SH-SY5Y (cell line): ENCODE data around the gene MCM9.

Experiments
- GATA2 ChIP-seq: IDR thresholded peaks from 2 replicates; pipeline ENCODE4 v1.6.1; 2011; ENCODE audit warnings: mild to moderate bottlenecking, low read depth, low read length
- GATA3 ChIP-seq: IDR thresholded peaks from 2 replicates; pipeline ENCODE4 v1.6.1; 2011; ENCODE audit warnings: low read depth, mild to moderate bottlenecking, low read length, moderate library complexity

Gene MCM9

GRCh38 chr6:118913161-118913560, 21.8 kb downstream of the MCM9 start:
- TF ChIP-seq GATA2 = no peak
- no peak for TF ChIP-seq GATA3

GRCh38 chr6:118912646-118913045, 22.3 kb downstream of the MCM9 start:
- TF ChIP-seq GATA2 (no peak), GATA3 (no peak)

- TF ChIP-seq GATA2 (no peak), GATA3 (no peak)
Measured at GRCh38 chr6:118908441-118908840, 26.5 kb downstream of the MCM9 start.

GRCh38 chr6:118905851-118906250, 29.1 kb downstream of the MCM9 start:
- TF ChIP-seq GATA2 (no peak), GATA3 (no peak)

GRCh38 chr6:118905084-118905483, 29.9 kb downstream of the MCM9 start:
- no peak for TF ChIP-seq GATA2
- no peak for TF ChIP-seq GATA3

- no peak for TF ChIP-seq GATA2
- TF ChIP-seq GATA3 = no peak
Measured at GRCh38 chr6:118903691-118904090, 31.3 kb downstream of the MCM9 start.

- no peak for TF ChIP-seq GATA2
Measured at GRCh38 chr6:118903138-118903537, 31.8 kb downstream of the MCM9 start.

GRCh38 chr6:118902726-118903125, 32.2 kb downstream of the MCM9 start:
- no peak for TF ChIP-seq GATA3
- no peak for TF ChIP-seq GATA2

- TF ChIP-seq GATA2 (no peak), GATA3 (no peak)
Measured at GRCh38 chr6:118899948-118900347, 35.0 kb downstream of the MCM9 start.

GRCh38 chr6:118897386-118897785, 37.6 kb downstream of the MCM9 start:
- no peak for TF ChIP-seq GATA3
- TF ChIP-seq GATA2 = no peak

GRCh38 chr6:118896339-118897136, 38.4 kb downstream of the MCM9 start:
- TF ChIP-seq GATA2 (no peak), GATA3 (no peak)

GRCh38 chr6:118895859-118896258, 39.1 kb downstream of the MCM9 start:
- TF ChIP-seq GATA2 = no peak
- TF ChIP-seq GATA3 = no peak

GRCh38 chr6:118895261-118895560, 39.7 kb downstream of the MCM9 start:
- TF ChIP-seq GATA2 = no peak
- TF ChIP-seq GATA3 = no peak

- no peak for TF ChIP-seq GATA2
- no peak for TF ChIP-seq GATA3
Measured at GRCh38 chr6:118894425-118895260, 40.3 kb downstream of the MCM9 start.

- TF ChIP-seq GATA3 (no peak), GATA2 (no peak)
Measured at GRCh38 chr6:118893807-118894424, 41.0 kb downstream of the MCM9 start, which contains the start of gene ASF1A. Gene ASF1A (plus strand): TSS chr6:118894152. CDS start chr6:118894414, 262 bp downstream.
